Dermis blood vessel endothelial cell (primary cell): ENCODE measurements around the gene POR. TPM values are rescaled to one million over a fixed set of nuclear protein-coding genes. Genes with fewer than 3 reads are reported as not detected.

Experiments
- total RNA-seq: library from RNA; depleted of rRNA; stranded (reverse); fragments of >200 nt; gene quantifications from 2 replicates; pipeline ENCODE4 v1.2.3, GENCODE V29; 2014

POR gene
- total RNA-seq, 1 donor from 2014 or later = 102 TPM

Other genes starting within 250 kb of the POR start
- gene HIP1, start 176.2 kb upstream of the POR start, total RNA-seq = 60.2 and 79.1 TPM in 2 replicates
- not detected in 2 replicates for gene CCL26, start 142.9 kb upstream of the POR start, total RNA-seq
- gene CCL24, start 101.3 kb upstream of the POR start, total RNA-seq = not detected in 2 replicates
- gene RHBDD2, start 36.1 kb upstream of the POR start, total RNA-seq = 15.3 and 18.1 TPM in 2 replicates
- 43.4 and 47.8 TPM in 2 replicates for gene TMEM120A, start 79.4 kb downstream of the POR start, total RNA-seq
- 28.1 and 38.3 TPM in 2 replicates for gene STYXL1, start 132.8 kb downstream of the POR start, total RNA-seq
- gene MDH2, start 133.0 kb downstream of the POR start, total RNA-seq = 34.0 and 52.2 TPM in 2 replicates